Measurements from ENCODE around the gene TPST2.

GRCh38 chr22:26494506-26494905, 95.4 kb downstream of the TPST2 start:
- no peak for TF ChIP-seq CTCF (IDR thresholded peaks at IDR 0.05; ENCODE audit: low read length)
- TF ChIP-seq EZH2 (optimal IDR thresholded peaks at IDR 0.05; ENCODE audit: low read depth, low read length): no peak
- no peak for TF ChIP-seq EZH2phosphoT487 (IDR thresholded peaks at IDR 0.05; ENCODE audit: low read length)
